Hematopoietic multipotent progenitor cell treated with erythropoietin and hydrocortisone succinate and interleukin-3 and kit ligand, for 8 days (in vitro differentiated cells): ENCODE data around the gene KDM1B.

Experiments
- DNase-seq: peaks from one replicate; pipeline ENCODE4 v3.0.0-alpha.2; 2015

KDM1B gene

GRCh38 chr6:18265787-18266522, 110.7 kb downstream of the KDM1B start:
- DNase-seq: no peak

- no peak for DNase-seq
Observed at GRCh38 chr6:18266523-18266912, 111.3 kb downstream of the KDM1B start.

DNA sequence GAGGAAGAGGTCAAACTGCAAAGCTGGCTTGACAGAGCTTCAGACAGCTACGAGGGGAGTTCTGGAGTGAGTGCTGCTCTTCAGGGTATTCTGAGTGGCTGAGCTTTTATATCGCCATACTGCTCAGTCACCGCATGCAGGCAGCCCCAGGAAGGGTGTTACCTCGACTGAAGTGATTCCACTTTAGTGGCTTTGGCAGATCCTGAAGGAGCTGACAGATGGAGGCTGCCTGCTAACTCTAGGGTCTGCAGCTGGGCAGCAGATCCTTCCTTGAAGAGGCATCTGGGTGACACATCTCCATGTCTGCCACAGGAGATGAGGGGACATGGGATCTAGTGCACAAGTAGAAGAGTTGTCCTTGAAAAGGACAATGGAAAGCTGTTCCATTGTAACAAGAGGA, 112.8 kb downstream of the KDM1B start:
- no peak for DNase-seq

DNA sequence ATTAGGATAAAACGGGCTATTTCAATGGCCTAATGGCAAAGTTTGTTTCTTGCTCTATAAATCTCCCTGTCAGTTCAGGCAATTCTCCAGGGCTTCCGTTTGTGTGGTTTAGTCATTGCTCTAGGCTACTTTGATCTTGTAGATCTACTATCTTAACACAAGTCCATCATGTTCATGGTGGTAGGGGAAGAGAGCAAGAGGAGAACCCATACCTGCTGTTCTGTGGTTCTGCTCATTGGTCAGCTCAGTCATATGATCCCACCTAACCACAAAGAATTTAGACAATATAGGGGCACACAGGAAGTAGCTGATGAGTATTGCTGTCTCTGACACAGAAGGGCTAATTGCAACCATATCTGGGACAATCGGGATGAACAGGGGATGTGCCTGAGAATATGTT, 114.0 kb downstream of the KDM1B start:
- DNase-seq: peak; percentile 56

DNA sequence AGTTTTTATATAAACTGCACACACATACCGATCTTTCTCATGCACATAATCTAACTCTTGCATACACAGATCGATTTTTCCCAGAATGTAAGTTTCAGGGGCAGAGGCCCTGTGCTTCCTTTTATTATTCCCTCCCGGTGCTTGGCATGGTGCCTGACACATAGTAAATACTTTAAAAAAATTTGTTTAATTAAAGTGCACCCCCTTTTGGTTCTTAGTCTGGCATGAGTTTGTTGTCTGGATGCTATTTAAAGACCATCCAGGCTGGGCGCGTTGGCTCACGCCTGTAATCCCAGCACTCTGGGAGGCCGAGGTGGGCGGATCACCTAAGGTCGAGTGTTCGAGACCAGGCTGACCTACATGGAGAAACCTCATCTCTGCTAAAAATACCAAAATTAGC, 114.5 kb downstream of the KDM1B start:
- no peak for DNase-seq

GRCh38 chr6:18270216-18270615, 115.0 kb downstream of the KDM1B start:
- DNase-seq: no peak
